IMR-90 (cell line): ENCODE results near the gene C8A. TPM values are rescaled to one million over a fixed set of nuclear protein-coding genes. Genes with fewer than 3 reads are reported as not detected.

Experiments used
- ATAC-seq: fragments of 200-7000 bp; cut with Tn5 transposase; 2 replicates; pipeline ENCODE4 v1.9.1; 2020; ENCODE audit warnings: low read depth, mild to moderate bottlenecking, moderate library complexity
- BruUV-seq: library from RNA; stranded (reverse); fragments of 400-500 nt; replicated peaks from 2 replicates; lab custom pipeline; 2021; lab: Mats Ljungman, UMichigan
- CTCF ChIA-PET: fragments of 300-600 bp; formaldehyde crosslinking; extraction: SDS; loops from one replicate; lab custom pipeline; 2021; ENCODE audit warnings: antibody characterized with exemption; lab: Yijun Ruan, JAX
- POLR2A ChIA-PET: fragments of 300-600 bp; sonication (Branson Sonifier 250); formaldehyde crosslinking; loops from one replicate; lab custom pipeline; 2022; ENCODE audit warnings: antibody characterized with exemption; ENCODE audit not compliant: unreplicated experiment; lab: Charles Lee
- DNase-seq: peaks from one replicate; pipeline ENCODE4 v3.0.0; 2013
- H2AFZ ChIP-seq: replicated peaks from 2 replicates; pipeline ENCODE3; 2013; ENCODE audit warnings: low read length, mild to moderate bottlenecking; ENCODE audit not compliant: poor library complexity
- H2AK5ac ChIP-seq: 2 replicates; pipeline ENCODE4 v1.6.1; 2013; ENCODE audit warnings: low read depth, low read length, inconsistent platforms
- H2AK9ac ChIP-seq: replicated peaks from 2 replicates; pipeline ENCODE3; 2013; ENCODE audit warnings: mild to moderate bottlenecking, low read depth, low read length, moderate library complexity; ENCODE audit not compliant: poor library complexity
- H2BK120ac ChIP-seq: 2 replicates; pipeline ENCODE4 v1.6.1; 2013; ENCODE audit warnings: low read depth, low read length, inconsistent platforms
- H2BK15ac ChIP-seq: 3 replicates; pipeline ENCODE4 v1.6.1; 2013; ENCODE audit warnings: low read depth, low read length, inconsistent platforms
- H2BK20ac ChIP-seq: 2 replicates; pipeline ENCODE4 v1.6.1; 2013; ENCODE audit warnings: low read depth, mild to moderate bottlenecking, inconsistent platforms, low read length, moderate library complexity
- H2BK5ac ChIP-seq: 2 replicates; pipeline ENCODE4 v1.6.1; 2013; ENCODE audit warnings: mild to moderate bottlenecking, low read depth, low read length, inconsistent platforms; ENCODE audit not compliant: poor library complexity, severe bottlenecking
- H3K14ac ChIP-seq: replicated peaks from 2 replicates; pipeline ENCODE4 v1.6.1; 2013; ENCODE audit warnings: low read depth, low read length, inconsistent platforms
- H3K18ac ChIP-seq: 2 replicates; pipeline ENCODE4 v1.6.1; 2013; ENCODE audit warnings: low read depth, low read length, control low read depth
- H3K23ac ChIP-seq: 2 replicates; pipeline ENCODE4 v1.6.1; 2013; ENCODE audit warnings: low read depth, low read length, inconsistent platforms
- H3K27ac ChIP-seq: 2 replicates; pipeline ENCODE4 v1.5.1; 2013; ENCODE audit warnings: mild to moderate bottlenecking, control low read depth, low read length; ENCODE audit not compliant: insufficient read depth
- H3K27me3 ChIP-seq: 2 replicates; pipeline ENCODE4 v1.6.1; 2013; ENCODE audit warnings: low read length; ENCODE audit not compliant: control insufficient read depth, insufficient read depth
- H3K36me3 ChIP-seq: 2 replicates; pipeline ENCODE4 v1.6.1; 2013; ENCODE audit warnings: low read length, mixed read lengths; ENCODE audit not compliant: control insufficient read depth, insufficient read depth
- H3K4ac ChIP-seq: 2 replicates; pipeline ENCODE4 v1.6.1; 2013; ENCODE audit warnings: low read depth, low read length, inconsistent platforms
- H3K4me1 ChIP-seq: 2 replicates; pipeline ENCODE4 v1.6.1; 2013; ENCODE audit warnings: low read length, mixed read lengths; ENCODE audit not compliant: control insufficient read depth, insufficient read depth
- H3K4me2 ChIP-seq: 2 replicates; pipeline ENCODE4 v1.6.1; 2013; ENCODE audit warnings: low read depth, mild to moderate bottlenecking, control low read depth, low read length, moderate library complexity
- H3K4me3 ChIP-seq: 2 replicates; pipeline ENCODE4 v1.5.1; 2013; ENCODE audit warnings: low read depth, mild to moderate bottlenecking, control low read depth, low read length, moderate library complexity; ENCODE audit not compliant: insufficient read depth
- H3K56ac ChIP-seq: 2 replicates; pipeline ENCODE4 v1.6.1; 2013; ENCODE audit warnings: low read length, inconsistent platforms; ENCODE audit not compliant: insufficient read depth; ENCODE audit errors: extremely low read depth
- H3K79me1 ChIP-seq, 2 experiments: 2 replicates each; pipeline ENCODE4 v1.6.1; 2013; ENCODE audit warnings: low read length in 2 of 2, inconsistent platforms in 1 of 2, low read depth in 1 of 2
- H3K9ac ChIP-seq: 2 replicates; pipeline ENCODE4 v1.6.1; 2013; ENCODE audit warnings: low read depth, low read length, control low read depth
- H3K9me1 ChIP-seq: 2 replicates; pipeline ENCODE4 v1.6.1; 2013; ENCODE audit warnings: low read length, inconsistent platforms; ENCODE audit not compliant: insufficient read depth
- H3K9me3 ChIP-seq: 2 replicates; pipeline ENCODE4 v1.6.1; 2013; ENCODE audit warnings: low read length; ENCODE audit not compliant: control insufficient read depth, insufficient read depth
- H4K20me1 ChIP-seq: 2 replicates; pipeline ENCODE4 v1.6.1; 2013; ENCODE audit warnings: low read length, inconsistent platforms; ENCODE audit not compliant: insufficient read depth
- H4K5ac ChIP-seq: 2 replicates; pipeline ENCODE4 v1.6.1; 2013; ENCODE audit warnings: mild to moderate bottlenecking, low read depth, low read length, control low read depth
- H4K8ac ChIP-seq, 2 experiments: 2 replicates each; pipeline ENCODE4 v1.6.1; 2013; ENCODE audit warnings: low read depth in 2 of 2, low read length in 2 of 2, control low read depth in 1 of 2, inconsistent platforms in 1 of 2
- H4K91ac ChIP-seq: 2 replicates; pipeline ENCODE4 v1.6.1; 2013; ENCODE audit warnings: low read depth, low read length, inconsistent platforms; ENCODE audit not compliant: insufficient read depth
- BHLHE40 ChIP-seq: fragments of 150-350 bp; IDR thresholded peaks from 2 replicates; pipeline ENCODE4 v1.6.1; 2016; ENCODE audit warnings: mild to moderate bottlenecking, low read depth, low read length
- CEBPB ChIP-seq: IDR thresholded peaks from 2 replicates; pipeline ENCODE4 v1.6.1; 2012; ENCODE audit warnings: low read depth, low read length, improper control_type of control experiment
- CHD1 ChIP-seq: IDR thresholded peaks from 2 replicates; pipeline ENCODE4 v1.6.1; 2012; ENCODE audit warnings: low read depth, low read length, improper control_type of control experiment
- FOS ChIP-seq: fragments of 150-350 bp; IDR thresholded peaks from 2 replicates; pipeline ENCODE4 v1.6.1; 2016; ENCODE audit warnings: low read depth, low read length
- MAFK ChIP-seq: IDR thresholded peaks from 2 replicates; pipeline ENCODE4 v1.6.1; 2012; ENCODE audit warnings: low read depth, low read length, improper control_type of control experiment
- MAZ ChIP-seq: IDR thresholded peaks from 2 replicates; pipeline ENCODE4 v1.6.1; 2012; ENCODE audit warnings: low read depth, mild to moderate bottlenecking, low read length, improper control_type of control experiment, moderate library complexity, borderline replicate concordance
- MXI1 ChIP-seq: IDR thresholded peaks from 2 replicates; pipeline ENCODE4 v1.6.1; 2012; ENCODE audit warnings: low read depth, mild to moderate bottlenecking, low read length, moderate library complexity, borderline replicate concordance
- NFE2L2 ChIP-seq: fragments of 150-350 bp; IDR thresholded peaks from 2 replicates; pipeline ENCODE4 v1.6.1; 2016; ENCODE audit warnings: low read depth, mild to moderate bottlenecking, low read length
- POLR2A ChIP-seq: IDR thresholded peaks from 2 replicates; pipeline ENCODE4 v1.6.1; 2012; ENCODE audit warnings: mild to moderate bottlenecking, low read depth, low read length
- RAD21 ChIP-seq: IDR thresholded peaks from 2 replicates; pipeline ENCODE4 v1.6.1; 2012; ENCODE audit warnings: low read length, improper control_type of control experiment
- RCOR1 ChIP-seq: IDR thresholded peaks from 2 replicates; pipeline ENCODE4 v1.6.1; 2012; ENCODE audit warnings: mild to moderate bottlenecking, low read length, improper control_type of control experiment; ENCODE audit not compliant: insufficient replicate concordance
- RFX5 ChIP-seq: IDR thresholded peaks from 2 replicates; pipeline ENCODE4 v1.8.0; 2012; ENCODE audit warnings: low read depth, mild to moderate bottlenecking, low read length, moderate library complexity
- SMC3 ChIP-seq: fragments of 150-350 bp; IDR thresholded peaks from 2 replicates; pipeline ENCODE4 v1.6.1; 2016; ENCODE audit warnings: low read depth, mild to moderate bottlenecking, antibody characterized with exemption, low read length, moderate library complexity
- WGBS, 2 experiments: methylation state at CpG; one replicate each; pipeline versions ENCODE4 v1.1.5 to v1.1.7; 2013; ENCODE audit warnings: missing lambda C conversion rate in 2 of 2; ENCODE audit not compliant: insufficient read length in 1 of 2; ENCODE audit errors: extremely low coverage in 2 of 2; 5-methylcytosine and 5-hydroxymethylcytosine counted together
- dilution Hi-C: fragments of 300-500 bp; cut with HindIII; formaldehyde crosslinking; loops from one replicate; pipeline ENCODE4 v1.14.3; 2018; ENCODE audit warnings: low sequenced_read_pairs; ENCODE audit not compliant: unreplicated experiment
- in situ Hi-C: fragments of 300-500 bp; cut with MboI; formaldehyde crosslinking; loops from 3 replicates; pipeline ENCODE4 v1.14.3; 2019; ENCODE audit warnings: low sequenced_read_pairs, inconsistent platforms, mixed read lengths
- intact Hi-C: fragments of 100-400 bp; cut with micrococcal nuclease; formaldehyde crosslinking; loops from 2 replicates; pipeline ENCODE4 v1.10.0; 2022
- polyA plus RNA-seq, 3 experiments: library from polyadenylated mRNA; depleted of rRNA; stranded (reverse); fragments of >200 nt; gene quantifications; 2 replicates each; pipeline ENCODE4 v1.2.3, GENCODE V29; 2012; ENCODE audit warnings: low replicate concordance in 1 of 3
- total RNA-seq: library from RNA; depleted of rRNA; stranded (reverse); fragments of >200 nt; gene quantifications from 2 replicates; pipeline ENCODE4 v1.2.3, GENCODE V29; 2012
- TF ChIP-seq, protein P1 (sequence below): conservative IDR thresholded peaks from 2 replicates; pipeline ENCODE4 v1.5.1; 2012; ENCODE audit warnings: mild to moderate bottlenecking, low read depth, low read length, improper control_type of control experiment
- TF ChIP-seq, protein P2 (sequence below): fragments of 150-350 bp; IDR thresholded peaks from 2 replicates; pipeline ENCODE4 v1.6.1; 2016; ENCODE audit warnings: low read depth, mild to moderate bottlenecking, low read length, moderate library complexity, borderline replicate concordance
- TF ChIP-seq, protein P3 (sequence below): fragments of 150-350 bp; IDR thresholded peaks from 2 replicates; pipeline ENCODE4 v1.6.1; 2017; ENCODE audit warnings: mild to moderate bottlenecking, antibody characterized with exemption, low read length, low read depth

C8A gene
- total and polyA plus RNA-seq, 2 of the 4 experiments (the other 2 are of a cell fraction), result not detected

DNA sequence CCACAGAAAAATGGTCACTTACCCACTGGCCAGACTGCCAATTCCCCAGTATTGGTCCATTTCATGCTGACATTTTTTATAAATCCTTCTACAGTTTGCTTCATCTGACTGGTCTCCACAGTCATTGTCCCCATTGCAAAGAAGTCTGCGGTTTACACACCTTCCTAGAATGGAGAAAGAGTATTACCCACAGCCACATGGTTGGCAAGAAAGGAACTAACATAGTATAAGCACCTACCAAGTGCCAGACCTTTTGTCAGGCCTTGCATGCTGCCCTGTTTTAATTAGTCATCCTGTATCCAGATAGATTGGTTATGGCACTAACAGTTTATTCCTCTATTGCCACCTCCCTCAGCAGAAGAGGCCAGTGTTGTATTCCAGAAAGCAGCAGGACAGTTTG is 100.1 kb downstream of the C8A start:
- no peak overlapping the region for H2AK9ac ChIP-seq
- dilution Hi-C loops (no loop called here), intact Hi-C loops (no loop called here), in situ Hi-C loops (no loop called here)
- no peak for ATAC-seq
- no peaks in the 10 kb centered on the region for H4K20me1 ChIP-seq
- no peak overlapping the region for H4K91ac ChIP-seq
- H3K27ac ChIP-seq, result no peak overlapping the region
- no peak overlapping the region for H2BK120ac ChIP-seq
- H3K23ac ChIP-seq, result no peak overlapping the region
- H3K4me2 ChIP-seq, result no peak overlapping the region
- CTCF ChIA-PET, result no interaction called here
- no peak overlapping the region for H4K8ac ChIP-seq
- H2BK5ac ChIP-seq, result no peak overlapping the region
- H3K4ac ChIP-seq, result no peak overlapping the region
- no peaks in the 10 kb centered on the region for H3K4me1 ChIP-seq
- DNase-seq, result no peak
- WGBS, 2 experiments, result no CpG with 5 or more reads among the region's 1 CpG
- H3K56ac ChIP-seq, result no peak overlapping the region
- no peaks in the 10 kb centered on the region for H3K79me1 ChIP-seq
- TF ChIP-seq NFE2L2 (no peak), FOS (no peak), MAFK (no peak), BHLHE40 (no peak), RFX5 (no peak), RAD21 (no peak), CEBPB (no peak), SMC3 (no peak), CHD1 (no peak), MXI1 (no peak), MAZ (no peak), RCOR1 (no peak), POLR2A (no peak)
- TF ChIP-seq, protein P1, sequence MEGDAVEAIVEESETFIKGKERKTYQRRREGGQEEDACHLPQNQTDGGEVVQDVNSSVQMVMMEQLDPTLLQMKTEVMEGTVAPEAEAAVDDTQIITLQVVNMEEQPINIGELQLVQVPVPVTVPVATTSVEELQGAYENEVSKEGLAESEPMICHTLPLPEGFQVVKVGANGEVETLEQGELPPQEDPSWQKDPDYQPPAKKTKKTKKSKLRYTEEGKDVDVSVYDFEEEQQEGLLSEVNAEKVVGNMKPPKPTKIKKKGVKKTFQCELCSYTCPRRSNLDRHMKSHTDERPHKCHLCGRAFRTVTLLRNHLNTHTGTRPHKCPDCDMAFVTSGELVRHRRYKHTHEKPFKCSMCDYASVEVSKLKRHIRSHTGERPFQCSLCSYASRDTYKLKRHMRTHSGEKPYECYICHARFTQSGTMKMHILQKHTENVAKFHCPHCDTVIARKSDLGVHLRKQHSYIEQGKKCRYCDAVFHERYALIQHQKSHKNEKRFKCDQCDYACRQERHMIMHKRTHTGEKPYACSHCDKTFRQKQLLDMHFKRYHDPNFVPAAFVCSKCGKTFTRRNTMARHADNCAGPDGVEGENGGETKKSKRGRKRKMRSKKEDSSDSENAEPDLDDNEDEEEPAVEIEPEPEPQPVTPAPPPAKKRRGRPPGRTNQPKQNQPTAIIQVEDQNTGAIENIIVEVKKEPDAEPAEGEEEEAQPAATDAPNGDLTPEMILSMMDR, result no peak
- TF ChIP-seq, protein P2, sequence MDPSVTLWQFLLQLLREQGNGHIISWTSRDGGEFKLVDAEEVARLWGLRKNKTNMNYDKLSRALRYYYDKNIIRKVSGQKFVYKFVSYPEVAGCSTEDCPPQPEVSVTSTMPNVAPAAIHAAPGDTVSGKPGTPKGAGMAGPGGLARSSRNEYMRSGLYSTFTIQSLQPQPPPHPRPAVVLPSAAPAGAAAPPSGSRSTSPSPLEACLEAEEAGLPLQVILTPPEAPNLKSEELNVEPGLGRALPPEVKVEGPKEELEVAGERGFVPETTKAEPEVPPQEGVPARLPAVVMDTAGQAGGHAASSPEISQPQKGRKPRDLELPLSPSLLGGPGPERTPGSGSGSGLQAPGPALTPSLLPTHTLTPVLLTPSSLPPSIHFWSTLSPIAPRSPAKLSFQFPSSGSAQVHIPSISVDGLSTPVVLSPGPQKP, result no peak
- TF ChIP-seq, protein P3, sequence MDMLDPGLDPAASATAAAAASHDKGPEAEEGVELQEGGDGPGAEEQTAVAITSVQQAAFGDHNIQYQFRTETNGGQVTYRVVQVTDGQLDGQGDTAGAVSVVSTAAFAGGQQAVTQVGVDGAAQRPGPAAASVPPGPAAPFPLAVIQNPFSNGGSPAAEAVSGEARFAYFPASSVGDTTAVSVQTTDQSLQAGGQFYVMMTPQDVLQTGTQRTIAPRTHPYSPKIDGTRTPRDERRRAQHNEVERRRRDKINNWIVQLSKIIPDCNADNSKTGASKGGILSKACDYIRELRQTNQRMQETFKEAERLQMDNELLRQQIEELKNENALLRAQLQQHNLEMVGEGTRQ, result no peak
- H4K5ac ChIP-seq, result no peak overlapping the region
- H3K18ac ChIP-seq, result no peak overlapping the region
- no peaks in the 10 kb centered on the region for H3K9me1 ChIP-seq
- no peaks in the 10 kb centered on the region for H3K36me3 ChIP-seq
- H2AFZ ChIP-seq, result no peak overlapping the region
- POLR2A ChIA-PET, result no interaction called here
- H3K27me3 ChIP-seq, result peaks cover 3% of the 10 kb centered on the region; the same call in 1 of the 2 replicates
- H2AK5ac ChIP-seq, result no peak overlapping the region
- no peak overlapping the region for H2BK15ac ChIP-seq
- H3K9me3 ChIP-seq, result no peaks in the 10 kb centered on the region
- H3K9ac ChIP-seq, result no peak overlapping the region
- no peak overlapping the region for H3K14ac ChIP-seq
- H2BK20ac ChIP-seq, result no peak overlapping the region
- BruUV-seq, result no TSS peak
- H3K4me3 ChIP-seq, result no peak overlapping the region
